ENCODE results near the gene DCT.

Gene DCT

GRCh38 chr13:94427313-94427953 is 52.0 kb downstream of the DCT start:
- Mint-ChIP-seq H3K36me3 (no peaks in the 10 kb centered on the region), H3K4me1 (no peaks in the 10 kb centered on the region), H3K27ac (no peak overlapping the region), H3K27me3 (peaks cover 4% of the 10 kb centered on the region), H3K9me3 (no peaks in the 10 kb centered on the region), H3K4me3 (no peak overlapping the region)
- no peak for DNase-seq (ENCODE audit: low spot score in 2 of 2)
- no peak for ATAC-seq (ENCODE audit: low read depth)

GRCh38 chr13:94419925-94420305 is 59.6 kb downstream of the DCT start:
- H3K9me3 Mint-ChIP-seq = peaks cover 10% of the 10 kb centered on the region
- H3K27me3 Mint-ChIP-seq = peaks cover 10% of the 10 kb centered on the region
- H3K4me1 Mint-ChIP-seq = no peaks in the 10 kb centered on the region
- no peaks in the 10 kb centered on the region for H3K36me3 Mint-ChIP-seq
- no peak for ATAC-seq (ENCODE audit: low read depth)
- H3K4me3 Mint-ChIP-seq = no peak overlapping the region
- DNase-seq (ENCODE audit: low spot score in 2 of 2) = no peak
- no peak overlapping the region for H3K27ac Mint-ChIP-seq

GRCh38 chr13:94419304-94419924 is 60.1 kb downstream of the DCT start:
- H3K36me3 Mint-ChIP-seq = no peaks in the 10 kb centered on the region

GRCh38 chr13:94417294-94417693 is 62.2 kb downstream of the DCT start:
- DNase-seq (ENCODE audit: low spot score in 2 of 2) (no peak), ATAC-seq (ENCODE audit: low read depth) (no peak)
- Mint-ChIP-seq H3K36me3 (no peaks in the 10 kb centered on the region), H3K4me1 (no peaks in the 10 kb centered on the region), H3K27ac (no peak overlapping the region), H3K9me3 (peaks cover 10% of the 10 kb centered on the region), H3K4me3 (no peak overlapping the region), H3K27me3 (peaks cover 11% of the 10 kb centered on the region)

More at GRCh38 chr13:94419304-94419924, 60.1 kb downstream of the DCT start:
- DNase-seq (ENCODE audit: low spot score in 2 of 2) (no peak), ATAC-seq (ENCODE audit: low read depth) (no peak)
- Mint-ChIP-seq H3K27ac (no peak overlapping the region), H3K4me1 (no peaks in the 10 kb centered on the region), H3K4me3 (no peak overlapping the region), H3K9me3 (peaks cover 10% of the 10 kb centered on the region), H3K27me3 (peaks cover 8% of the 10 kb centered on the region)

GRCh38 chr13:94416454-94417080 is 62.9 kb downstream of the DCT start:
- Mint-ChIP-seq H3K4me3 (no peak overlapping the region), H3K4me1 (no peaks in the 10 kb centered on the region), H3K27me3 (peaks cover 12% of the 10 kb centered on the region), H3K27ac (no peak overlapping the region), H3K9me3 (peaks cover 9% of the 10 kb centered on the region), H3K36me3 (no peaks in the 10 kb centered on the region)
- DNase-seq (ENCODE audit: low spot score in 2 of 2) (no peak), ATAC-seq (ENCODE audit: low read depth) (no peak)

- no peak overlapping the region for H3K27ac Mint-ChIP-seq
- peaks cover 12% of the 10 kb centered on the region for H3K27me3 Mint-ChIP-seq
- H3K4me3 Mint-ChIP-seq = no peak overlapping the region
- no peak for ATAC-seq (ENCODE audit: low read depth)
- H3K9me3 Mint-ChIP-seq = peaks cover 7% of the 10 kb centered on the region
- no peaks in the 10 kb centered on the region for H3K36me3 Mint-ChIP-seq
- no peak for DNase-seq (ENCODE audit: low spot score in 2 of 2)
- no peaks in the 10 kb centered on the region for H3K4me1 Mint-ChIP-seq
These were observed 63.8 kb downstream of the DCT start for GRCh38 chr13:94415500-94416237.

GRCh38 chr13:94414708-94415107 is 64.8 kb downstream of the DCT start:
- H3K4me1 Mint-ChIP-seq = no peaks in the 10 kb centered on the region
- H3K36me3 Mint-ChIP-seq = no peaks in the 10 kb centered on the region
- H3K4me3 Mint-ChIP-seq = no peak overlapping the region
- DNase-seq (ENCODE audit: low spot score in 2 of 2) = no peak
- peaks cover 9% of the 10 kb centered on the region for H3K27me3 Mint-ChIP-seq
- ATAC-seq (ENCODE audit: low read depth) = no peak
- peaks cover 3% of the 10 kb centered on the region for H3K9me3 Mint-ChIP-seq
- no peak overlapping the region for H3K27ac Mint-ChIP-seq

GRCh38 chr13:94414141-94414540 is 65.3 kb downstream of the DCT start:
- peaks cover 9% of the 10 kb centered on the region for H3K27me3 Mint-ChIP-seq
- H3K4me3 Mint-ChIP-seq = no peak overlapping the region
- H3K9me3 Mint-ChIP-seq = peaks cover 3% of the 10 kb centered on the region
- ATAC-seq (ENCODE audit: low read depth) (no peak), DNase-seq (ENCODE audit: low spot score in 2 of 2) (no peak)
- H3K36me3 Mint-ChIP-seq = no peaks in the 10 kb centered on the region
- H3K27ac Mint-ChIP-seq = no peak overlapping the region
- H3K4me1 Mint-ChIP-seq = no peaks in the 10 kb centered on the region

GRCh38 chr13:94413598-94413944 is 65.9 kb downstream of the DCT start:
- H3K36me3 Mint-ChIP-seq = no peaks in the 10 kb centered on the region
- H3K4me3 Mint-ChIP-seq = no peak overlapping the region
- H3K4me1 Mint-ChIP-seq = no peaks in the 10 kb centered on the region
- H3K9me3 Mint-ChIP-seq = peaks cover 3% of the 10 kb centered on the region
- ATAC-seq (ENCODE audit: low read depth) (no peak), DNase-seq (ENCODE audit: low spot score in 2 of 2) (no peak)
- peaks cover 11% of the 10 kb centered on the region for H3K27me3 Mint-ChIP-seq
- no peak overlapping the region for H3K27ac Mint-ChIP-seq

GRCh38 chr13:94412870-94413597 is 66.4 kb downstream of the DCT start:
- Mint-ChIP-seq H3K27me3 (peaks cover 13% of the 10 kb centered on the region), H3K36me3 (no peaks in the 10 kb centered on the region), H3K4me1 (no peaks in the 10 kb centered on the region), H3K4me3 (no peak overlapping the region), H3K27ac (no peak overlapping the region), H3K9me3 (peaks cover 3% of the 10 kb centered on the region)
- ATAC-seq (ENCODE audit: low read depth) = no peak
- no peak for DNase-seq (ENCODE audit: low spot score in 2 of 2)

- Mint-ChIP-seq H3K9me3 (no peaks in the 10 kb centered on the region), H3K4me1 (no peaks in the 10 kb centered on the region), H3K27ac (no peak overlapping the region), H3K4me3 (no peak overlapping the region), H3K36me3 (no peaks in the 10 kb centered on the region), H3K27me3 (peaks cover 12% of the 10 kb centered on the region)
- DNase-seq (ENCODE audit: low spot score in 2 of 2) (no peak), ATAC-seq (ENCODE audit: low read depth) (no peak)
These were observed 67.7 kb downstream of the DCT start for GRCh38 chr13:94411747-94412146.

GRCh38 chr13:94408314-94409036 is 71.0 kb downstream of the DCT start:
- Mint-ChIP-seq H3K27ac (no peak overlapping the region), H3K4me3 (no peak overlapping the region), H3K4me1 (no peaks in the 10 kb centered on the region), H3K9me3 (no peaks in the 10 kb centered on the region), H3K36me3 (no peaks in the 10 kb centered on the region), H3K27me3 (peaks cover 10% of the 10 kb centered on the region)
- ATAC-seq (ENCODE audit: low read depth) (no peak), DNase-seq (ENCODE audit: low spot score in 2 of 2) (no peak)

- no peak overlapping the region for H3K27ac Mint-ChIP-seq
- H3K9me3 Mint-ChIP-seq = no peaks in the 10 kb centered on the region
- H3K36me3 Mint-ChIP-seq = no peaks in the 10 kb centered on the region
- H3K27me3 Mint-ChIP-seq = no peaks in the 10 kb centered on the region
- H3K4me3 Mint-ChIP-seq = no peak overlapping the region
- ATAC-seq (ENCODE audit: low read depth) = no peak
- no peak for DNase-seq (ENCODE audit: low spot score in 2 of 2)
- no peaks in the 10 kb centered on the region for H3K4me1 Mint-ChIP-seq
These were observed 78.6 kb downstream of the DCT start for GRCh38 chr13:94400874-94401273.
